NOMO-1 (cell line): ENCODE results near the gene DDX24.

Experiments used
- DNase-seq, 2 experiments: peaks; one replicate each; lab custom pipeline; 2025; ENCODE audit not compliant: unreplicated experiment in 2 of 2; lab: John Stamatoyannopoulos, UW

The DDX24 gene

DNA sequence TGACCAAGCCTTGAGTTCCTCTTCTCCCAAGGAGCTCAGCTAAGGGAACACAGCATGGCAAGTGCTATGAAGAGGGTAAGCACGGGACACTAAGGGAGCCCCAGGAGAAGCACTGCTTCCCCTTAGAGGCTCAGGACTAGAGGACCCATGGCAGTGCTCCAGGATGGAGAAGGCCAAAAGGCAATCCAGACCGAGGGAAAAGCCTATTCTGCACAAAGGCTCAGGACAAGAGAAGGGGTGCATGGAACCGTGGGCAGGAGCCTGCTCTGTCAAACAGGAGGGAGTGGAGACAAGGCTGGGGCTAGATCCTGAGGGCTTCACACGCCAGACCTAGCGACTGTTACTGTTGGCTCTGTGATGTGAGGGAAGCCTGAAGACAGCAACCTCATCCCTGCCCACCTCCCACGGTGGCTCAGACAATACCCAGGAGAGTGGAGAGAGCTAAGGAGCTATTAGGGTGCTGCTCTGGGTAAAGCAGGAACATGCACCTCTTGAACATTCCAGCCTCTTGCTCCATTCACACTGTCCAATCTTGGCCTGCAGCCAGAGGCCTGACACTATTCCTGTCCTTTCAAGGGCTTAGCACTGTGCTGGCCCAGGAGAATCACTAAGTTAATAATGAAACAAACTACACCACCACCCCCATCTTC lies 30.6 kb downstream of the DDX24 start:
- DNase-seq: no peak

DNA sequence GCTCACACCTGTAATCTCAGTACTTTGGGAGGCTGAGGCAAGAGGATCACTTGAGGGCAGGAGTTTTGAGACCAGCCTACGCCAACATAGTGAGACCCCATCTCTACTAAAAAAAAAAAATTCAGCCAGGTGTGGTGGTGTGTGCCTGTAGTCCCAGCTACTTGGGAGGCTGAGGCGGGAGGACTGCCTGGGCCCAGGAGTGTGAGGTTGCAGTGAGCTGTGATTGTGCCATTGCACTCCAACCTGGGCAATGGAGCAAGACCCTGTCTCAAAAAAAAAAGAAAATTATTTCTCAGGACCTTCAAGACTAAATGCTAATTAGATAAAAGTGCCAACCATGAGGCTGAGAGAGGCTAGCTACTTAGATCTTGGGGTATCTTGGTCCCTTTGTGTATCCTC lies 31.4 kb downstream of the DDX24 start:
- DNase-seq: no peak

DNA sequence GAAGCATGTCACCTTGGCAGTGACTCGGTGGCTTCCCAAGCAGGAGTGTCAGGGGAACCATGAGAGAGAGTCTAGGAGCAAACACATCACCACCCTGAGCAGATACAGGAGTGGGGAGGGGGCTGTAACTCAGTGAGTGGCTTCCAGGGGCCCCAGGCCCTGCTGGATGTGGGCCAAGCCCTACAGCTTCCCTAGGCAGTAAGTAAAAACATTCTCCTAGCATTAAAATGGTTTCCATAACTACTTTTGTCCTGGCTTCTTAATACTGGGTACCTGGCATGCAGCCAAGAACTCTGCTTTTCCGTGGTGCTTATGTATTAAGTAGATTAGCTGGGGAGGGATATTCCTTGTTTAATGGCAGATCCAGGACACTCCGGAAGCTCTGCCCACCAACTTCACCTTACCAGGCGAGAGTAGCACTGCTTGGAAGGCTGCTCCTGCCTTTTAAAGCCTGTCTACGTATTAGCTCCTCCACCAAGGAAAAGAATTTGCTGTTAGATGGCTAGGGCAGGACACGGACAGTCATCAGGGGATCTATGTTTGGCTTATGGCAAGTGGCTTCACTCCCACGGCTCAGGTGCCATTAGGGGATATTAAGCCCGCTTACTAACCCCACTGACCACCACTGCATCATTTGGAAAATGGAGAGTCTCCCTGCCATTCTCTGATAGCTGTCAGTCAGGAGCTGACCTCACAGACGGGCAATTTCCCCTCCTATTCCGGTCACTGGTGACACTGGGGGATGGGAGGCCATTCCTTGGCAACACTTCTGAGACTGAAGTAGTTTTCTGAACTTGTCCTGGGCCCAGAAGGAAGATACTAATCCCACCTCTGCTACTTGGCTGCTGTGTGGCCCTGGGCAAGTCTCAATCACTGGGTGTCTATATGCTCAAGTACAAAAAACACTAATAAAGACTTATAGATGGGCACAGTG lies 32.0 kb downstream of the DDX24 start:
- no peak for DNase-seq

DNA sequence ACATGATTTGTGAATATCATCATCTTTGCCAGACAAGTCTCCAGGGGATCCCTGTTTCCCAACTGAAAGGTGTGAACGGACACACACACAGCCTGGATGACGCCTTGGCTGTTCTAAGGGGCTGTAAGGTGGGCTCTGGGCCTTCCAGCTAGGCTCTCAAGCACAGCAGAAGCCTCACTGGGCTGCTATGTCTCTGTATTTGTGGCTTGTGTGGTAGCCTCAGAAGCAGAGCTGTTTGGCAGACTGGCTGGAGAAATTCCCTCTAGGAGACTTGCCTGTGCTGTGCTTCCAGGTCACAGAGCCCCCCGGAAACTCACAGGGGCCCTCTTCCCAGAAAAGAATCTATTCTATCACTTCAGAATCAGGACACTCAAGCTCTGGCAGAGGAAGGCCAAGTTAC lies 33.4 kb downstream of the DDX24 start:
- no peak for DNase-seq

DNA sequence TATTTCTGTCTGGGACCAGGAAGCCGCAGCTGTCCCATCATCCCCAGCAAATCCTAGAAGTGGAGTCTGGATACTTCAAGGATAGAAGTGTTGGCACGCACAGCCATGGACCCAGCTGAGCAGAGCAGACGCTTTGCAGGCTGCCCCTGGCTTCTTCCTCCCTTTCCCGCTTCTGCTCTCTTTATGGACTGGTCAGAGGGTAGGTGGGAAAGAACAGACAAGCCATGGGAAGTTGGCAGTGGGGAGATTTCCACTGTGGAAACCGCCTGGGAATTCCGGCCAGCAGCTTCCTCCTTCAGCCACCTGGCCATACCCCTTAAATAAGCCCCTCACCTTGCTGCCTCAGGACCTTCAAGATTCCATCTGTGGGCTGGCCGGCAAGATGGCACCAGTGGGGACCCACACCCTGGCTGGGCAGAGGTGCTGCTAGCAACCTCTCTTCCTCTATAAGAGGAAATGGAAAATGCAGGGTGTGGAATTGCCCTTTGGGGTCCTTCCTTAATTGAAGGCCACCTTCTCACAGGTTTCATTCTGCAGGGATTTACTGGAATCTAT lies 34.2 kb downstream of the DDX24 start:
- no peak for DNase-seq

DNA sequence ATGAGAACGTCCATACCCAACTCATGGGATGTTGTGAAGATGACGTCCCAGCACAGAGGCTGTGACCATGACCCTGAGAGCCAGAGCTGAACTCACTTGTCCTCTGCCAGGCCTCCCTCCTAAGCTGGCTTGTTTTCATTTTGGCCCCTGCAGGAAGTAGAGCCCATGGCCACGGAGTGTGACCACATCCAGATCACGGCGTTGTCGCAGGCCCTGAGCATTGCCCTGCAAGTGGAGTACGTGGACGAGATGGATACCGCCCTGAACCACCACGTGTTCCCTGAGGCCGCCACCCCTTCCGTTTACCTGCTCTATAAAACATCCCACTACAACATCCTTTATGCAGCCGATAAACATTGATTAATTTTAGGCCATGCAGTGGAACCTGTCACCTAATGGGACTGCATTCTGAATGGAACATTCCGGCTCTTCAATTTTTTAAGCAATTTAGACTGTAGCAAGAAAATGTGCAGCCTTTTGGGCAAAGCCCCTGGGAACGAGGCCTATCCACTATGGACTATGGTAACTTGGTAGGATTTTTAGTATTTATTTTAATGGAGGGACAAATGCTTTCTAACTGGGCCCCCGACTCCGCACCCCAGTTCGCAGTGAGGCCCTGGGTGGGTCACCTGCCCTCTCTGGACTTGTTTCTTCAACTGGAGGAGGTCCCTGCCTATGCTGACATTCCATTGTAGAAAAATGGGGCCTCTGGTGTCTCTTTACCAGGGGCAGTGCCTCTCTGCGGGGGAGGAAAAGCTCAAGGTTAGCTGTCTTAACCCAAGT lies 35.2 kb downstream of the DDX24 start:
- no peak for DNase-seq

DNA sequence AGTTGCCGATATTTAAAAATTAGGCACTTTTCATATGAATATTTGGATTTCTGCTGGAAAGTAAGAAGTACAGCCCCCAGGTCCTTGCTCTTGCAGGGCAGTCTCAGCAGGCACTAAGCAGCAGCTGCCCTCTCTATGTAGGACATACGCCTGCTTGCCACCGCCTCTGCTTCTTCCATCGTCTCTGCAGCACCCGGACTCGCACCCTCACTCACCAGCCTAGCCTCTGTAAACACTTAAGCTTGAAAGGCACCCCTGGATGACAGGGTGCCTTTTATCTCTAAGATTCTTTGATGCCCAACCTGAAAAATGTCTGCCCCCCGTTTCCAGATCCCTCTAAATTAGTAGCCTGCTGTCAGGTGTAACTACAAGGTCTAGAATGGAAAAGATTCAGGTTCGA lies 35.9 kb downstream of the DDX24 start:
- DNase-seq: no peak

DNA sequence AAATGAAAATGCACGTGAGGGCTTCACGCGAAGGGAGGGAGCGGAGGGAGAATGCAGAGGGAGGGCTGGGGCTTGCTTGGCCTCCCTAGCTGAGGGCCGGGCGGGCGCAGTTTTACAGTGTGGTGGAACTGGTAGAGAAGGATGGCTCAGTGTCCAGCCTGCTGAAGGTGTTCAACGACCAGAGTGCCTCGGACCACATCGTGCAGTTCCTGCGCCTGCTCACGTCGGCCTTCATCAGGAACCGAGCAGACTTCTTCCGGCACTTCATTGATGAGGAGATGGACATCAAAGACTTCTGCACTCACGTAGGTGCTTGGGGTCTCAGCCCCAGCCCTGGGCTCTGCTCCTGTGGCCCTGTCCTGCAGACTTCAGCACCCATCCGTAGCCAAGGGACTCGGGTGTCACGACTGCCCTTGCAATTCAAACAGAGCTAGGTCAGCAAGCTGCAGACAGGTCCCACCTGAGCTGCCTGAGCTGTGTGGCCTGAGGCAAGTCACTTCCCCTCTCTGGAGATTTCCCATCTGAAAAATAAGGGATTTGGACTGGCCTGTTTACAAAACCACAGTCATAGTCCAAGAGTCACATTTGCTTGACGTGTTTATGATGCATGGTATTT lies 36.4 kb downstream of the DDX24 start:
- DNase-seq: no peak

DNA sequence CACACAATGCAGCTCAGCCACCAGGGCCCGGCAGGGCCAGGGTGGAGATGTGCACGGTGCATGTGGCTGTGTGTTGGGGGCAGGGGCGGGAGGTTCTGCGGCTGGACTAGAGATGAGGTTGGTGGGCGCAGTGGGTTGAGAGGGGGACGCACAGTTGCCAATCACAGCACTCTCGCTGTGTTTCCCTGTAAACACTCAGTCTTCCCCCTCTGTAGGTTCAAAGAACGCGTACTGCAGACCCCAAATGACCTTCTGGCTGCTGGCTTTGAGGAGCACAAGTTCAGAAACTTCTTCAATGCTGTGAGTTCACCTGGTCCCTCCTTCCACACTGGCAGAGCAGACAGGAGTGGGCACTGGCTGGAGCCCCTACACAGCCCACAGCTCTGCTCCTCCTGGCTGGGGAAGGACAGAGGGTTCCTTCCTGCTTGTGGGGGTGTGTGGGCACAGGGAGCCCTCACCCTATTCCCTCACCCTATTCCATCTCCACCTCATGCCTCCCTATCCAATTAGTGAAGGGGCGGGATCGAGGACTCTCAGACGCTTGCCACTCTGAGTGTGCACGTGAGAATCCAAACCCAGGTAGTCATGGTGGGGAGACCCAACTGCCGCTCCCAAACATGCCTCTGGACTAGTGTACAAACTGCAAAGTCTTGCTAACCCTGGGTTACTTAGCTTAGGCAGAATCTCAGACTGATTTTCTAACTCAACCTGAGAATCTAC lies 37.1 kb downstream of the DDX24 start:
- DNase-seq: no peak

DNA sequence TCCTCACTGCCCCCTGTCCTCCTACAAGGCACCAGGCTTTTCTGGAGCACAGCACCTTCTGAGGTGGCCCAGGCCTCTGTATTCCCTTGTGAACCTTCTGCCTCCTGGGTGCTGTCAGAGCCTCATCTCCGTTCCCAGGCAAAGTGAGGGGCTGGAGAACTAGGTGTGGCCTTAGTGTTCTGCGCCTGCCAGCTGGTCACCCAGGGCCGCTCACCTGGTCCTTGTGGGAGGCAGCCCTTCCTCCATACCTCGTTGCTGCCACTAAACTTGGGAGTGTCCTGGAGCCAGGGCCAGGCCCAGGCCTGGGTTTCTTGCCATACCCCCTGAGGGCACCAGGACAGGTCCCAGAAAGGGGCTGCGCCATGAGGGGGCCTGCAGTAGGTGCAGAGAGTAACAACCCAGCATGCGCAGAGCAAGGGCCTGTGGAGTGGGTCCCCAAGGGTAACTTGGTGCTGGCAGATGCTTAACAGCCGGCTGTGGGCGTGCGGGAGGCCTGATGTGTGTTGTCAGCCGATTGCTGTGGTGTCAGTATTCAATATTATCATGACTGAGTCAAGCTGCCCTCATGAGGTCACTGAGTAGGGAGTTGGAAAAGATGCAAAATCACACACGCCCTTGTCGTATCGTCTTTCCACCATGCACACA lies 37.8 kb downstream of the DDX24 start:
- DNase-seq: no peak

DNA sequence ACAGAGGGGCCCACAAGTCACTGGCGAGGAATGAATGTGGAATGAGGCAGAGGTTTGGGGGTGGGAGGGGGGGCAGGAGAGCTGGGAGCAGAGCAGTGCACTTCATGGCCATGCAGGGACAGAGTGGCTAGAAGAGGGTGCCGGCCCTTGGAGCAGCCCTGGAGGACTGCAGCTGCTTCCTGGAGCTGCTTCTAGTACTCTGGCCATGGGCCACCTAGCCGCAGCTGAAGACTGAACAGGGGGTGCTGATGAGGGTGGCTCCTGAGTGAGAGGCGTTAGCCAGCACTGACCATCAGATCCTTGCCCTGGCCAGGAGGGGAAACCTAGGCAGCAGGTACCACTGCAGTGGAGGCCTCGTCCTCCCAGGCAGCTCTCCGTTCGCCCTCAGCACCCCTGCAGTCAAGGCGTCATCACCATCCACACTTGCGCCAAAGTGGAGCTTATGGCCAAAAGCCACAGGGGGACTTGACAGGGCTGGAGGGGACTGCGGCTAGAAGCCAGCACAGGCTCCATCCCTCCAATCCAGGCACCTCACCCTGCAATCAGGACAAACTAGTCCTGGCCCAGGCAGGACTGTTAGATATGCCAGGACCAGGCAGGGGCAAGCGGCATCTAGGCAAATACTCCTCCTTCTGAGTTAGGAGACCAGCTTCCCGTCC lies 38.4 kb downstream of the DDX24 start:
- no peak for DNase-seq

DNA sequence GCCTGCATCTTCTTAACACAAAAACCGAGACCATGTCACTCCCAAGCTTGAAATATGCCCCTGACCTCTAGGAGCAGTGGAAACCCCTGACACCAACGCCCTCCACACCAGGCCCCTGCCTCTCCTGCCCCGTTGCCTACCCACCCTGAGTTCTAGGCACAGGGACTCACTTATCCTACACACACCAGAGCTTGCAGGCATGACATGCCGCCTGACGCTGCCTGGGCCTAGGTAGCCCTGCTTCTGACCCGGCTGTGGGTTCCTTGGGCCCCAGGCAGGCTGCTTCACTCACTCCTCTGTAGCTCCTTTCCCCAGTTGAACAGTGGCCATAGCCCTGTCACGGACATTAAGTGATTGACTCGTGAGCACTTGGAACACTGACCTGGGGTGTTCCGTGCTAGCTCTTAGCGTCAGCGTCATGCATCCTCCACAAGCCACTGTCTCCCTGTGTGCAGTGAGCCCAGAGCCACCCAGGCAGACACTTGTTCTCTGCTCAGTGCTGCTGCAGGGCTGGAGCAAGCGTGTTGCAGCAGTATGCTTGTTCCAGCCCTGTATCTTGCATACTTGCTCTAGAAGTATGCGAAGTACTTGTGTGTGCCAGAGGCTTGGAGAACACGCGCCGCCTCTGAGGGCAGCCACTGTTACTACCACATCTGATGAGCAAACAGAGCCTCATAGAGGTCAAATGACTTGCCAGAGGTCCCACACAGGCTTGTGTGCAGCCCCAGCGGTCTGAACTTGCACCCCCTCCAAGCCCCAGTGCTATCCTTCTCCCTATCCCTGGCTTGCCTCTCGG lies 39.3 kb downstream of the DDX24 start:
- DNase-seq: no peak

DNA sequence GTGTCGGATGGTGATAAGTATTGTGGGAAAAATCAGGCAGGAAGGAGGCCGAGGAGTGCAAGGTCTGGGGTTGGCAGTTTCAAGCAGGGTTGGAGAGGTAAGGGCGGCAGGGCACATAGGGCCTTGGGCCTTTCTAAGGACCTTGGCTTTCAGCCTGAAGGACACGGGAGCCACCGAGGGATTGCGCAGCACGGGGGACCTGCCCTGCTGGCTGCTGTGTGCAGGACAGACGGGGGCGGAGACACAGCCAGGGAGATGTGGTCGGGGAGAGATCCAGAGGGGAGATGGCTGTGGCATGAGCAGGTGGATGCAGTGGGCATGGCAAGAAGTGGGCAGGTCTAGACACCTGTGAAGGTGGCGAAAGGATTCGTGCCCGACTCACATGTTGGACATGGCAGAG lies 40.2 kb downstream of the DDX24 start:
- DNase-seq: no peak

DNA sequence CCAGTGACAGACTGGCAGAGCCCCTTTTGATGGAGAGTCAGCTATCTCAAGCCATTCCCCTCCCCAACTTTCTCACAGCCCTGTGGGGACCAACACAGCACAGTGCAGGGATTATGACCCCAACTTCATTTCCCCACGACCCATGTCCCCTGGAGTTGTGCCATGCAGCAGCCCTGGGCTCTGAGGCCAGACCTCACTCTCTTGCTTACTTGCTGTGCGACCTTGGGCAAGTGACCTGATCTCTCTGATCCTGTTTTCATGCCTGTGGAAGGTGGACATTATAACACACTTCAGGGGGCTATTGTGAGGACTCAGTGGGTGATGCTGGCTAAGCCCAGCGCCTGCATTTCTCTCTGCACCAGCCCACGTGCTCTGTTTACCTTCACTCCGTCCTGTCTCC lies 40.8 kb downstream of the DDX24 start:
- DNase-seq: no peak

DNA sequence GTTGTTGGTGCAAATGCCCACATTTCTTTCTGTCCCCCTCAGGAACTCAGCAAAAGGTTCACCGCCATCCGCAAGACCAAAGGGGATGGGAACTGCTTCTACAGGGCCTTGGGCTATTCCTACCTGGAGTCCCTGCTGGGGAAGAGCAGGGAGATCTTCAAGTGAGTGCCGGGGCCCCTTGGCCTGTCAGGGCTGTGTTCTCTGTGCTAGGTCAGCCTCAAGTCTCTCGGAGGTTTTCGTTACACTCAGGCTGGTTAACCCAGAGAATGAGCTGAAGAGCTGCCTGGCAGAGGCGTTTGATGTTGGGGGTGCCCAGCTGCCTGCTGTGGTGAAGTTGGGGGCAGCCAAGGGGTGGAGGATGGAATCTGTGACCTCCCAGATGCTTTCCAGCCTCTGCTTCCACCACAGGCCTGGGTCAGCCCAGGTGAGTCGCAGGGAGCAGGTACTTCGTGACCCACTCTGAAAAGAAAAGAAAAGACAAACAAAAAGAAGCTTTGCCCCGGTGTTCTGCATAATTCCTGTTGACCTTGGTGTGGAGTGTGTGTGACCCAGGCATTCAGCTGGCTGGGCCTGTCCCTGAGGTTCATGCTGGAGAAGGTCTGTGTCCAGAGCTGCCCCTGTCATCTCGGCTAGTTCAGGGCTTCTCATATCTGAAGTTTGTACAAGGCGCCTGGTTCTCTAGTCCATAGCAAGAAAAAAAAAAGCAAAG lies 41.9 kb downstream of the DDX24 start:
- no peak for DNase-seq

DNA sequence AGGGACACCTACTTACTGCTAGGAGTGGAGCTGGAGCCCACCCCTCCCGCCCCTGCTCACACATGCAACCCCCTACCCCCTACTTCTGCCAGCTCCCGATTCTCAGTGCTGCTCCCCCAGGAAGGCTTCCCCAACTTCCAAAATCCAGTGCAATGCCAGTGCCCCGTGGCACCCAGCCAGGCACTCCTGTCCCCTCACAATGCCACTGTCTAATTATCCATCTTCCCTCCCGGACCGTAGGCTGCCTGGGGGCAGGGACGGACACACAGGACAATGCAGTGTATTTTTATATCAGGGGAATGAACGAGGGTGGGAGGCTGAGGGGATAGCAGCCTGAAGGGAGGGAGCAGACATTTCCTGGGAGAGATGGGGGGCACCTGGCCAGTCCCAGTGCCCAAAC lies 42.5 kb downstream of the DDX24 start:
- DNase-seq: no peak

DNA sequence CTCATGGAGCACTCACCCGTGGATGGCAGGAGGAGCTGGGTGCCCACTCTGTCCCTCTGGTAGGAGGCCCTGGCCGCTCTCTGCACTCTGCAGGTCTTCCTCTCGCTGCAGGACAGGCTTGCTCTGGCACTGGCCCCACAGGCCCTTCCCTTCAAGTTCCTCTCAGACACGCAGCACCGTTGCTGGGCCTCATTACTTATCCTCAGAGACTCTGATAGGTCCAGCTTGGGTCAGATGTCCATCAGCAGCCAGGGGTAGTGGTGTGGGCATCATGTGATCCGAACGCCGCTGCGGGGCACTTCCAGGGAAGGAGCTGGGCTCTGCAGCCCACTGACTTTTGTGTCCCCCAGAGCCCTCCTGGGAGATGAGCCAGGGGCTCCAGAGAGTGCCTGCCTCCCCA lies 43.0 kb downstream of the DDX24 start:
- no peak for DNase-seq
